ENCODE data around the gene GDNF. TPM values are rescaled to one million over a fixed set of nuclear protein-coding genes. Genes with fewer than 3 reads are reported as not detected.
"Not testable (repeated sequence)": the region's sequence is repeated elsewhere in the genome, so short reads cannot be mapped to it uniquely, and the experiment has no call there.

The GDNF gene
- total RNA-seq, 1 donor from 2014 or later = not detected

DNA sequence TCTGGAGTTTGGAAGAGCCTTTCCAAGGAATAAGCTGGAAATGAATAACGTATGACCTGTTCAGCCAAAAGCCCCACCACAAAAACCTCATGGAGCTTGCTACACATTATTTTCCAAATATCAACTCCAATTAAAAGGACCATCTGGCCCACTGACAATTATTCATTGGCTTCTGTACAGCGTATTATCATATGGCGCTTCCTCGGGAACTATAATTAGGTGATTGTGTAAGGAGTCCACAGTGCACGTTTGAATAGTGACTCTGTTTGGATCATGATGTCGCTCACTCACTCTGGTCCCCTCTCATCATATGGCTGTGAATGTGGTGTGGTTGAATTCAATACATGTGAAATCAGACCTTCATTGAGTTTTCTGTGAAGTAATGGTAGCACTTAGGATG, 52.1 kb downstream of the GDNF start:
- intact Hi-C loops (cut with micrococcal nuclease) = no loop called here

DNA sequence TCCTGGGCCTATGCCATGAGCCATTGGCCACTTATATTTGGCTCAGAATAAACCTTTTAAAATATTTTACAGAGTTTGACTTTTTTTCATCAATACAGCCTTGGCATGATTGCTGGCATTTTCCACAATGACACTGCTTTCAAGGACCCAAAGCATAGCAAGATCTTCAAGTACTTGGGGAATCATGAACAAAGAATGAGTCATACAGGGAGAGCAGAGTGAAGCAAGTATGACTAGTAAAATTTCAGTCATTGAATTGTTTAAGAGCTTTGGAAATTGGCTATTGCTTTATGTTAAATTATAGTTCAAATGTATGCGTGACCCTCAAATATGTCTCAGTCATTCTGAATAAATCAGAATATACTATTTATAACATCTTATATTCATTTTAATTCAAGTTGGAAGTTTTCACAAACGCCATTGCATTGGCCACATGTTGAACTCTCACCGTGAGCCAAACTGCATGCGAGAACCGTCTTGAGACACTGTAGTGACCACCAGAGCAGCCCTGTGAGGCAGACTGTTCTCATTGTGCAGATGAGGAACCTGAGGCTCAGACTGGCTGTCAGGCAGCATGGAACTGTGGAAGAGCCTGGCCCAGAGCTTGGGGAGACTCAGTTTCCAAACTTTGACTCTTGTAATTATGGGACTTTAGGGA, 52.9 kb downstream of the GDNF start:
- intact Hi-C loops (cut with micrococcal nuclease) = no loop called here

- intact Hi-C loops (cut with micrococcal nuclease) = no loop called here
Measured at GRCh38 chr5:37786416-37786815, 53.4 kb downstream of the GDNF start.

DNA sequence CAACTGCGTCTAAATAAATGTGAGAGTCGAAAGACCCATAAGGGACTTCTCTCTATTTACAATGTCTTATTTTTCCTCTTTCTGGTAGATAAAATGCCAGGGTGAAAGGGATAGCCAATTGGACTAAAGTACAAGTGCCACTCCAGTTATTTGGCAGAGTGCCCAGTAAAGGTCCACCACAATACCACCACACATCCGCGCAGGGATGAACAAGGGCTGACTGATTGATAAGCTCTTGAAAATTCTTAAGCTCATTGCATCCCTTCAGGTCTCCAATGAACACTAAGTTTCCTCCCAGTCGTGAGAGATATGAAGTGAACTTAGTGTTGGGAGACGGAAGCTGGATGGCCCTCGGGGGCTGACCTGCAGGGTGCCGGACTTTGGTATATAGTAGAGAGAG, 58.4 kb downstream of the GDNF start:
- intact Hi-C loops (cut with micrococcal nuclease) = not testable (repeated sequence)

- intact Hi-C loops (cut with micrococcal nuclease) = no loop called here
Measured at GRCh38 chr5:37777432-37778130, 62.3 kb downstream of the GDNF start.

DNA sequence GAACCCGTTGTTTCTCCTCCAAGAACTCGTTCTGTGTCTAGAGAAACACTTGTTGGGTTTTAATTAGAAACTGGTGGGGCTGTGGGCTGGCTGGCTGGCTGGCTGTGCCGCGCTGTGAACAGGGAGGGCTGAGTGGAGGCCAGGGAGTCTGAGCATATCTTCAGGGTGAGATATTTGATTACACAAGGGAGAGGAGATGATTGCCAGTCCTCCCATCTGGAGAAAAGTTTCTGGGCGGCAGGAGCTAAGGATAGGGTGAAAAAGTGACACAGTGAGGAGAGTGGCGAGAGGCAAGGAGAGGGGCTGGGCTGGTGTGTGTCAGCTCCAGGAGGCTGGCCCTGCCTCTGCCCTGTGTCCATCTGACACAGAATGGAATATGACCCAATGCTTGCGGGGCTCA, 63.0 kb downstream of the GDNF start:
- intact Hi-C loops (cut with micrococcal nuclease) = no loop called here

GRCh38 chr5:37774912-37775483, 64.8 kb downstream of the GDNF start:
- intact Hi-C loops (cut with micrococcal nuclease) = no loop called here

- intact Hi-C loops (cut with micrococcal nuclease) = no loop called here
Measured at GRCh38 chr5:37773809-37774208, 66.0 kb downstream of the GDNF start.

- intact Hi-C loops (cut with micrococcal nuclease) = no loop called here
Measured at GRCh38 chr5:37772255-37772654, 67.6 kb downstream of the GDNF start.

DNA sequence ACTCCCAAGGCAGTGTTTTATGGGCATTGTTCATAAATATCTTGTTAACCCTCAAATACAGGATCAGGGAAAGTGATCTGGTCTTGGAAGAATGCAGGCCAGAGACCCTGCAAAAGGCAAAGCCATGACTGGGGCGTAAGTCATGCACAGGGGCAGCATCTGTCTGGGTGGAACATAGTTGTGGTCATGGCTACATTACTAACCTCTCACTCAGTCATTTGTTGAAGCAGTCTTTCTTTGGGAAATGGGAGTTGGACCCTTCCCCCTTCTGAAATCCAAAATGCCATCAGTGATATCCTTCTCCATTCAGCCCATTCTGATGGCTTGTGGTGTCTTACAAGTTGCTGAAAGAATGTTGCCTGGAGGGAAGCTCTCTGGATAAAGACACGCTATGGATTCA, 68.1 kb downstream of the GDNF start:
- intact Hi-C loops (cut with micrococcal nuclease) = no loop called here

DNA sequence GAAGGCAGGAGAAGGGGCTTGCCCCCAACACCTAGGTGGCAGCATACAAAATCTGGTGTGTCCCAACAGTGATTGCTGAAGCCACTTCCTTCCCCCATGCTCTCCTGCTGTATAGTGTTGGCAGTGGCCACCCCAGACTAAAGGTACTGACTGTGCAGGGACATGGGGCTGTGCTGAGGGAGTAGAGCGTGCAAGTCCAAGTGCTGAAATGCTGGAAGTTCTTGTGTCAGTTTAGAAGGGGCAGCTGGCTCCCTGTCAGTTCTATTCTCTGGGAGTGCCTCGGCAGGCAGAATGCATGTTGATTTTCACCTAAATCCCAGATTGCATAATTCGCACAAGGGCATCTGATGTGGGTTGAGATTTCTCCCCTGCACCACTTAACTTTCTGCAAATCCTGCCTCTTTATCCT, 68.6 kb downstream of the GDNF start:
- intact Hi-C loops (cut with micrococcal nuclease) = no loop called here

DNA sequence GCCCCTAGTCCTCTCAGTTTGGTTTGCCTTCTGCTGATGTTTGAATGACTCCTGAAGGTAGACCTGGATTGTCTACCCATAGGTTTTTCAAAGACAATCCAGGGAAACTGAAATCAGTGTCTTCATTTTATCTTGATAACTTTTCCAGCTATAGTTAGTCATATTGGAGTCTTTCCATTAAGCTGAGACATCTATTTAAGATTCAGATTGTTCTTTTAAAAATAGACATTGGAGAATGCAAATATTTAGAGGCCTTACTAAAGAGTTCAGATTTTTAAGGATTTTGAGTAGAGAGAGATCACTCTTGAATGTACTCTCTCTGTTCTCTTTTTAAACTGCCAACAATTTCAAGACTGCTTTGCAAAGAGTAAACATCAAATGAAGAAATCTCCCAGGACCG, 69.1 kb downstream of the GDNF start:
- intact Hi-C loops (cut with micrococcal nuclease) = no loop called here

- intact Hi-C loops (cut with micrococcal nuclease) = no loop called here
Measured at GRCh38 chr5:37769840-37770239, 70.0 kb downstream of the GDNF start.

DNA sequence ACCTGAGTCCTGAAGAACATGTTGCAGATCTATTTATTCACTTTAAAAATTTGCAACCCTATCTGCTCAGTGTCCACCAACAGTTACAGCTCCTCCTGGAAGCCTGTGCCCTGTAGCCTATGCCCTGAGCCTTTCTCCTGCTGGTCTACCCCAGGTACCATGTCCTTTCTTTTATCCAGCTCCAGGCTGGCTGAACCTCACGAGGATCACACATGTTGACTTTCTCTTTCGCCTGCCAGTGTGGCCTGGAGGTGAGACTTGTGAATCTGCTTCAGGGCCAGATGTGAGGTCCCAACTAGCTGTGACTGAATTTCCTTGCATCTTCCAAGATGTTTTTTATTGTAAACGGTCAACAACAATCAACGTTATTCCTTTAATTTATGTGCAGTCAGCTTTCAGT, 70.7 kb downstream of the GDNF start:
- intact Hi-C loops (cut with micrococcal nuclease) = no loop called here

DNA sequence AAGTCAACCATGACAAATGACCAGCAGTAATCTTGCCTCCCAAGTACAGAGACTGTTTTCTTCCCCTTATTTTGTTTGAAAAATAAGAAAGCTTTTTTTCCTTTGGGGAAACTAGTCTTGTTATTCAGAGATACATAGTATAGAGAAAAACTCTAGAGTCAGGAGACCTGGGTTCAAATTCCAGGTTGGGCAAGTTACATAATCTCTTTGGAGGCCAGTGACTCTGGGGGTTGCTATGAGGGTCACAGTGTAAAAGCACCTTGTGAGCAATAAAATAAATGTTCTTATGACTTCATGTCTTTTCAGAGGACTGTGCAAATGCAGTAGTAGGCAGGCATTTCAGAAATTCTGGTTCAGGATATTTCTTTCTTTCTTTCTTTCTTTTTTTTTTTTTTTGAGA, 71.5 kb downstream of the GDNF start:
- intact Hi-C loops (cut with micrococcal nuclease) = no loop called here

DNA sequence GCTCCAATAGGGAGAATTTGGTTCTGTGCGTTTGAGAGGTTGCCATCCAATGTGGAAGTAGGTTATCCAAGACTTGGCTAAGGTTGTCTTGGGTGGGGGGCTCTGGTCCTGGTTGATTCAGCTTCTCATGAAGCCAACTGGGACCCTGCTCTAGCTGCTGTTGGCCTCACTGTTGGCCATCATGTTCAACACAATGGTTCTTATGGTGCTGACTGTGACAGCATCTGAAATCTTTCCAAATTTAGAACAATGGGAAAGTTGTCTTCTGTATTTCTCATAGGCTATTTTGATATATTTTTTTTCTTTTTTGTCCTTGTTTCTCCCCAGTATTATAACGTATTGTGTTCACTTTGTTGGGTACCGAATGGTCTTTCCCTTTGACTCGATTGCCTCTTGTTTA, 71.9 kb downstream of the GDNF start:
- intact Hi-C loops (cut with micrococcal nuclease) = no loop called here

DNA sequence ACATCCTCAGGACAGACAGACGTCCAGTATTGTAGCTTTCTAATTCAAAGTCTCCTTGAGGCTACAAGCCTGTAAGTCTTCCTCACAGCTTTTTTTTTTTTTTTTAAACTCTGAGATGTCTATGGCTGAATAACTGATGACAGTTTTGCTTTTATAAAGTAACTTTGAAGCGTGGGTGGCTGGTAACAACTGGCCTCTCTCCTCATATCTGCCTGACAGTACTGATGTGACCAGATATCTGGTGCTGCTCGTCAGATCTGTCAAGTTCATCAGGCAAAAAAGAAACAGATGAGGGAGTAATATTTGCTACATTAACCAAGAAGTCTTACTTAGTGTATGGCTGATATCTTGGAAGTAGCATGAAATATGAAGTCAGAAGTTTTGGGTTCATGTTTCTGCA, 72.6 kb downstream of the GDNF start:
- intact Hi-C loops (cut with micrococcal nuclease) = no loop called here

Data from T-helper 1 cell treated with Interleukin-12 subunit alpha and Interleukin-12 subunit beta and Interleukin-4 antibody, amounts not matched to agents 30 ng/mL and 1 ng/mL, for 36 hours (primary cell).